Right lobe of liver (tissue), 4 donors: ENCODE data around the gene LACRT.

Experiments used
- POLR2A ChIP-seq: fragments of 450-650 bp; IDR thresholded peaks from one replicate; pipeline ENCODE4 v1.6.1; 2017; ENCODE audit warnings: antibody characterized with exemption, mild to moderate bottlenecking
- TF ChIP-seq, protein P1 (sequence below), 4 donors: fragments of 200-600 bp in 3 of 4; fragments of 450-650 bp in 1 of 4; IDR thresholded peaks; one replicate each; pipeline versions ENCODE4 v1.5.1 to v1.8.0; 2016 to 2022; ENCODE audit warnings: antibody characterized with exemption in 4 of 4, mild to moderate bottlenecking in 2 of 4
- donor health status: DM: no; HTN: no; CAD: no.
- donor health status: DM: no; HTN: no; CAD: no.
- donor health status: DM: no; HTN: yes; CAD: no.

GRCh38 chr12:54661048-54661447, 26.4 kb upstream of the LACRT start:
- TF ChIP-seq, protein P1, sequence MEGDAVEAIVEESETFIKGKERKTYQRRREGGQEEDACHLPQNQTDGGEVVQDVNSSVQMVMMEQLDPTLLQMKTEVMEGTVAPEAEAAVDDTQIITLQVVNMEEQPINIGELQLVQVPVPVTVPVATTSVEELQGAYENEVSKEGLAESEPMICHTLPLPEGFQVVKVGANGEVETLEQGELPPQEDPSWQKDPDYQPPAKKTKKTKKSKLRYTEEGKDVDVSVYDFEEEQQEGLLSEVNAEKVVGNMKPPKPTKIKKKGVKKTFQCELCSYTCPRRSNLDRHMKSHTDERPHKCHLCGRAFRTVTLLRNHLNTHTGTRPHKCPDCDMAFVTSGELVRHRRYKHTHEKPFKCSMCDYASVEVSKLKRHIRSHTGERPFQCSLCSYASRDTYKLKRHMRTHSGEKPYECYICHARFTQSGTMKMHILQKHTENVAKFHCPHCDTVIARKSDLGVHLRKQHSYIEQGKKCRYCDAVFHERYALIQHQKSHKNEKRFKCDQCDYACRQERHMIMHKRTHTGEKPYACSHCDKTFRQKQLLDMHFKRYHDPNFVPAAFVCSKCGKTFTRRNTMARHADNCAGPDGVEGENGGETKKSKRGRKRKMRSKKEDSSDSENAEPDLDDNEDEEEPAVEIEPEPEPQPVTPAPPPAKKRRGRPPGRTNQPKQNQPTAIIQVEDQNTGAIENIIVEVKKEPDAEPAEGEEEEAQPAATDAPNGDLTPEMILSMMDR (IDR thresholded peaks at IDR 0.05), result no peak
- TF ChIP-seq POLR2A, result no peak
